GM23248 (cell line): ENCODE data around the gene ZNF236. TPM values are rescaled to one million over a fixed set of nuclear protein-coding genes. Genes with fewer than 3 reads are reported as not detected.

ENCODE experiments used
- DNase-seq: peaks from one replicate; pipeline ENCODE4 v3.0.0-alpha.2; 2015
- H2AFZ ChIP-seq: fragments of 200-600 bp; sonication (generic); 2 replicates; pipeline ENCODE4 v1.6.1; 2016; ENCODE audit warnings: antibody characterized with exemption
- H3F3A ChIP-seq: fragments of 200-600 bp; sonication (generic); 2 replicates; pipeline ENCODE4 v1.6.1; 2016; ENCODE audit warnings: mild to moderate bottlenecking, antibody characterized with exemption, mixed run types; ENCODE audit not compliant: insufficient read depth
- H3K27ac ChIP-seq: fragments of 200-600 bp; sonication (generic); 2 replicates; pipeline ENCODE4 v1.5.1; 2016; ENCODE audit warnings: mild to moderate bottlenecking
- H3K27me3 ChIP-seq: fragments of 200-600 bp; sonication (generic); replicated peaks from 2 replicates; pipeline ENCODE4 v1.6.1; 2016; ENCODE audit warnings: mild to moderate bottlenecking; ENCODE audit not compliant: insufficient read depth
- H3K36me3 ChIP-seq: fragments of 200-600 bp; sonication (generic); 2 replicates; pipeline ENCODE4 v1.6.1; 2016; ENCODE audit warnings: low read depth, mild to moderate bottlenecking
- H3K4me1 ChIP-seq: fragments of 200-600 bp; sonication (generic); 2 replicates; pipeline ENCODE4 v1.6.1; 2016; ENCODE audit warnings: mild to moderate bottlenecking; ENCODE audit not compliant: insufficient read depth
- H3K4me2 ChIP-seq: fragments of 200-600 bp; sonication (generic); one replicate; pipeline ENCODE4 v1.6.1; 2016; ENCODE audit warnings: mild to moderate bottlenecking; ENCODE audit not compliant: unreplicated experiment
- H3K4me3 ChIP-seq: fragments of 200-600 bp; sonication (generic); 2 replicates; pipeline ENCODE4 v1.5.1; 2016; ENCODE audit warnings: mild to moderate bottlenecking
- H3K79me2 ChIP-seq: fragments of 200-600 bp; sonication (generic); 2 replicates; pipeline ENCODE4 v1.6.1; 2016; ENCODE audit warnings: mild to moderate bottlenecking; ENCODE audit not compliant: insufficient read depth
- H3K9ac ChIP-seq: fragments of 200-600 bp; sonication (generic); 2 replicates; pipeline ENCODE4 v1.6.1; 2016; ENCODE audit warnings: mild to moderate bottlenecking
- H3K9me2 ChIP-seq: fragments of 200-600 bp; sonication (generic); 2 replicates; pipeline ENCODE4 v1.6.1; 2016; ENCODE audit warnings: mixed run types, mild to moderate bottlenecking, moderate library complexity; ENCODE audit not compliant: insufficient read depth
- H3K9me3 ChIP-seq: fragments of 200-600 bp; sonication (generic); one replicate; pipeline ENCODE4 v1.6.1; 2017; ENCODE audit warnings: low read depth
- H4K20me1 ChIP-seq: fragments of 200-600 bp; sonication (generic); 2 replicates; pipeline ENCODE4 v1.6.0; 2016; ENCODE audit not compliant: insufficient read depth
- EZH2 ChIP-seq: fragments of 200-600 bp; sonication (generic); IDR thresholded peaks from 2 replicates; pipeline ENCODE4 v1.6.1; 2018; ENCODE audit warnings: antibody characterized with exemption, mild to moderate bottlenecking; ENCODE audit not compliant: insufficient read depth, poor library complexity, severe bottlenecking
- EZH2phosphoT487 ChIP-seq: fragments of 200-600 bp; sonication (generic); IDR thresholded peaks from 2 replicates; pipeline ENCODE4 v1.6.1; 2018; ENCODE audit warnings: antibody characterized with exemption, moderate library complexity, mild to moderate bottlenecking, low read depth; ENCODE audit not compliant: insufficient read depth
- WGBS, 2 experiments: methylation state at CpG; one replicate each; pipeline ENCODE4 v1.1.6; 2015 to 2017; ENCODE audit warnings: low lambda C conversion rate in 2 of 2, low coverage in 1 of 2; ENCODE audit errors: missing lambda C conversion rate in 2 of 2; 5-methylcytosine and 5-hydroxymethylcytosine counted together
- in situ Hi-C: fragments of 300-500 bp; cut with MboI; formaldehyde crosslinking; loops from 2 replicates; pipeline ENCODE4 v1.15.0; 2020
- polyA plus RNA-seq: library from polyadenylated mRNA; unstranded; fragments of >200 nt; fragmentation: Nextera tagmentation; extraction: Ambion mirVana; gene quantifications from 2 replicates; pipeline ENCODE4 v1.2.1, GENCODE V29; 2016
- total RNA-seq: library from RNA; depleted of rRNA; stranded (reverse); fragments of >200 nt; shearing (Covaris generic); gene quantifications from 2 replicates; pipeline ENCODE4 v1.2.3, GENCODE V29; 2014

ZNF236 gene
- total and polyA plus RNA-seq, 2 experiments from 2014 or later: 4.6 to 12.4 TPM

GRCh38 chr18:76794326-76794725 lies 28.0 kb upstream of the ZNF236 start:
- H4K20me1 ChIP-seq: no peaks in the 10 kb centered on the region
- no peaks in the 10 kb centered on the region for H3K9me3 ChIP-seq
- H3K27me3 ChIP-seq: no peaks in the 10 kb centered on the region
- H3K36me3 ChIP-seq: no peaks in the 10 kb centered on the region
- no peaks in the 10 kb centered on the region for H3F3A ChIP-seq
- H3K9me2 ChIP-seq: no peaks in the 10 kb centered on the region
- in situ Hi-C loops: loop anchor here (25.0 kb wide), 1 partner anchor 868 kb away; no protein-coding TSS in a partner anchor
- H3K79me2 ChIP-seq: no peaks in the 10 kb centered on the region
- H3K9ac ChIP-seq: no peak overlapping the region
- WGBS, 2 experiments: 72 to 76% methylated on average over 4 of the region's 4 CpGs
- no peak overlapping the region for H3K4me3 ChIP-seq
- no peak for TF ChIP-seq EZH2phosphoT487
- TF ChIP-seq EZH2: no peak
- H2AFZ ChIP-seq: no peak overlapping the region
- no peak overlapping the region for H3K27ac ChIP-seq
- no peak overlapping the region for H3K4me2 ChIP-seq
- no peak for DNase-seq
- no peaks in the 10 kb centered on the region for H3K4me1 ChIP-seq

GRCh38 chr18:76801567-76802505 lies 20.5 kb upstream of the ZNF236 start:
- DNase-seq: peak; percentile 62
- Histone ChIP-seq H3K27ac (no peak overlapping the region), H3K4me1 (peaks cover 7% of the 10 kb centered on the region; the same call in 1 of the 2 replicates), H4K20me1 (no peaks in the 10 kb centered on the region), H3K79me2 (no peaks in the 10 kb centered on the region), H3F3A (no peaks in the 10 kb centered on the region), H3K27me3 (no peaks in the 10 kb centered on the region), H2AFZ (0 out of 2 replicates have a peak overlapping the region, but pooled peaks have one; percentile 51), H3K9ac (peak overlapping the region; percentile 7; the same call in 1 of the 2 replicates), H3K4me3 (peak overlapping the region; percentile 59), H3K36me3 (no peaks in the 10 kb centered on the region), H3K9me3 (no peaks in the 10 kb centered on the region), H3K4me2 (peak overlapping the region; percentile 73), H3K9me2 (no peaks in the 10 kb centered on the region)
- no peak for TF ChIP-seq EZH2
- TF ChIP-seq EZH2phosphoT487: no peak
- in situ Hi-C loops: no loop called here
- WGBS, 2 experiments: 51 to 53% methylated on average over 58 to 61 of the region's 61 CpGs

- Histone ChIP-seq H3K9me2 (no peaks in the 10 kb centered on the region), H3F3A (no peaks in the 10 kb centered on the region), H3K79me2 (no peaks in the 10 kb centered on the region), H4K20me1 (no peaks in the 10 kb centered on the region), H3K9ac (no peak overlapping the region), H3K27ac (no peak overlapping the region), H3K9me3 (no peaks in the 10 kb centered on the region), H3K4me2 (peak overlapping the region; percentile 66), H3K4me1 (peaks cover 7% of the 10 kb centered on the region; the same call in 1 of the 2 replicates), H3K27me3 (no peaks in the 10 kb centered on the region), H3K4me3 (0 out of 2 replicates have a peak overlapping the region, but pooled peaks have one; percentile 46), H3K36me3 (no peaks in the 10 kb centered on the region), H2AFZ (peak overlapping the region; percentile 73)
- no peak for DNase-seq
- in situ Hi-C loops: no loop called here
- no peak for TF ChIP-seq EZH2phosphoT487
- TF ChIP-seq EZH2: no peak
- WGBS, 2 experiments: 50 to 55% methylated on average over 5 of the region's 5 CpGs
These were observed 18.9 kb upstream of the ZNF236 start for GRCh38 chr18:76803413-76803812.

- Histone ChIP-seq H3K27me3 (no peaks in the 10 kb centered on the region), H3K27ac (no peak overlapping the region), H3F3A (no peaks in the 10 kb centered on the region), H4K20me1 (no peaks in the 10 kb centered on the region), H3K4me1 (peaks cover 7% of the 10 kb centered on the region; the same call in 1 of the 2 replicates), H2AFZ (peak overlapping the region; percentile 73), H3K4me2 (peak overlapping the region; percentile 66), H3K79me2 (no peaks in the 10 kb centered on the region), H3K9me2 (no peaks in the 10 kb centered on the region), H3K36me3 (no peaks in the 10 kb centered on the region), H3K4me3 (0 out of 2 replicates have a peak overlapping the region, but pooled peaks have one; percentile 46), H3K9me3 (no peaks in the 10 kb centered on the region), H3K9ac (no peak overlapping the region)
- in situ Hi-C loops: no loop called here
- TF ChIP-seq EZH2 (no peak), EZH2phosphoT487 (no peak)
- peak; percentile 75 for DNase-seq
- WGBS, 2 experiments: 3 to 4% methylated on average over 11 of the region's 11 CpGs
These were observed 18.5 kb upstream of the ZNF236 start for GRCh38 chr18:76803814-76804213.
